Measurements from ENCODE around the gene IMPG1. TPM values are rescaled to one million over a fixed set of nuclear protein-coding genes. Genes with fewer than 3 reads are reported as not detected.

Gene IMPG1
- total and polyA plus RNA-seq, 2 of the 8 experiments (the other 6 are each of a cell fraction or from before 2014, with no cell fraction given): 0.02 TPM; not detected in 1

DNA sequence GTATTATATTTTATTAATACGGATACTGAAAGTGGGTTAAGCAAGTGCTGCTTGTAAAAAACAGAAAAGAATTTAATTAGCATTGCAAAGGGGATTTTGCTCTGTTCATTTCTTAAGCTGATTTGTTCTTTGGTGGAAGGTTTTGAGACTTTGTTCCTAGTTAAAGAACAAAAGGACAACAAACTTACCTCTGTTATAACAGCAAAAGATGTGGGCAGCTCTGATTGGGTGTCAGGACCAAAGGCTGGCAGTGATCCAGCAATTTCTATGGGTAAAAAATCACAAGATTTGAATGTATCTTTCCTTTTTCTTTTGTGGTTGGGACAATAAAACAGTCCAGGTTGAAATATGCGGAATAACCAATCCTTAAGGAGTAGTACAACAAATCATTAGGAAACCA is 68.8 kb downstream of the IMPG1 start:
- Histone ChIP-seq H3K27ac (ENCODE audit: low read depth, low read length) (no peak overlapping the region), H3K79me2 (ENCODE audit: control insufficient read depth in 1 of 2, insufficient read depth in 2 of 2, low read length in 2 of 2) (no peaks in the 10 kb centered on the region), H3K9ac (replicated peaks in 1 of 4; ENCODE audit: extremely low read depth in 1 of 4, low read depth in 3 of 4, low read length in 3 of 4) (no peak overlapping the region), H2BK15ac (ENCODE audit: low read length) (no peak overlapping the region), H3K4me2 (ENCODE audit: insufficient read depth in 1 of 2, low read depth in 2 of 2, low read length in 2 of 2) (no peak overlapping the region), H3K4me1 (replicated peaks in 1 of 4; ENCODE audit: control insufficient read depth in 3 of 4, insufficient read depth in 4 of 4, low read length in 3 of 4) (no peaks in the 10 kb centered on the region), H3K56ac (replicated peaks; ENCODE audit: insufficient read length, low read depth, low read length) (no peak overlapping the region), H2BK20ac (ENCODE audit: low read length) (no peak overlapping the region), H3K18ac (ENCODE audit: extremely low read depth, low read length) (no peak overlapping the region), H4K5ac (ENCODE audit: insufficient read length, low read depth, low read length) (no peak overlapping the region), H3K23ac (ENCODE audit: insufficient read length) (no peak overlapping the region), H2AFZ (ENCODE audit: low read length) (no peak overlapping the region), H3K27me3 (replicated peaks in 1 of 4; ENCODE audit: control insufficient read depth in 3 of 4, extremely low read depth in 1 of 4, insufficient read depth in 3 of 4, low read length in 3 of 4) (no peaks in the 10 kb centered on the region), H3K4ac (replicated peaks; ENCODE audit: insufficient read length, low read depth, low read length) (no peak overlapping the region), H2BK120ac (replicated peaks; ENCODE audit: low read depth, low read length) (no peak overlapping the region), H2BK12ac (ENCODE audit: low read depth, low read length) (no peak overlapping the region), H3K14ac (ENCODE audit: insufficient read length) (no peak overlapping the region), H3K9me3 (ENCODE audit: insufficient read depth in 2 of 2, low read depth in 1 of 2, low read length in 1 of 2) (no peaks in the 10 kb centered on the region), H4K8ac (ENCODE audit: extremely low read depth, insufficient read depth, low read length) (no peak overlapping the region), H4K20me1 (replicated peaks in 1 of 2; ENCODE audit: control insufficient read depth in 1 of 2, insufficient read depth in 2 of 2, low read length in 2 of 2) (no peaks in the 10 kb centered on the region), H3K4me3 (ENCODE audit: extremely low read depth in 1 of 4, insufficient read depth in 2 of 4, low read depth in 3 of 4, low read length in 4 of 4) (no peak overlapping the region), H2BK5ac (ENCODE audit: low read depth, low read length) (no peak overlapping the region), H2AK5ac (ENCODE audit: low read depth, low read length) (no peak overlapping the region), H3K36me3 (ENCODE audit: control insufficient read depth in 2 of 4, insufficient read depth in 4 of 4, low read length in 3 of 4) (no peaks in the 10 kb centered on the region), H3K23me2 (ENCODE audit: low read depth, low read length) (no peaks in the 10 kb centered on the region), H4K91ac (replicated peaks; ENCODE audit: insufficient read length, low read length) (no peak overlapping the region), H3K79me1 (ENCODE audit: low read depth, low read length) (no peaks in the 10 kb centered on the region)
- FAIRE-seq: no peak
- POLR2A ChIA-PET (ENCODE audit: partially characterized antibody): no interaction called here
- TF ChIP-seq HDAC2 (IDR thresholded peaks at IDR 0.05; ENCODE audit: borderline replicate concordance in 1 of 2, low read depth in 2 of 2, low read length in 2 of 2): no peak
- no peak for TF ChIP-seq EZH2 (IDR thresholded peaks at IDR 0.05; ENCODE audit: low read depth, low read length, severe bottlenecking)
- WGBS, 2 experiments (ENCODE audit: extremely low coverage in 1 of 2, insufficient coverage in 1 of 2, insufficient read length in 1 of 2, insufficient replicate concordance in 2 of 2, low coverage in 1 of 2, low lambda C conversion rate in 2 of 2, missing lambda C conversion rate in 1 of 2): 83% methylated on average over 2 of the region's 2 CpGs; no CpG with 5 or more reads in 1 of the 2 experiments
- no peak for DNase-seq (ENCODE audit: low read depth in 1 of 2, low spot score in 2 of 2)
- CTCF ChIA-PET (ENCODE audit: partially characterized antibody): interaction anchor here (1.5 to 1.7 kb wide), 2 partner anchors 9 to 857 kb away, joined by 3 read pairs; no protein-coding TSS in a partner anchor
